Keratinocyte (primary cell): ENCODE data around the gene ARHGEF16. TPM values are rescaled to one million over a fixed set of nuclear protein-coding genes. Genes with fewer than 3 reads are reported as not detected.

Source experiments
- DNase-seq: peaks from one replicate; pipeline ENCODE4 v3.0.0-alpha.2; 2011; ENCODE audit warnings: low read depth, missing footprints, low spot score
- FAIRE-seq: peaks from 2 replicates; lab custom pipeline; 2011; peaks lifted over from hg19 to GRCh38; lab: Jason Lieb, UNC
- H2AFZ ChIP-seq: 2 replicates; pipeline ENCODE4 v1.6.0; 2012; ENCODE audit warnings: low read length, control low read depth, inconsistent platforms; ENCODE audit not compliant: control insufficient read depth
- H3K27ac ChIP-seq: 2 replicates; pipeline ENCODE4 v1.5.1; 2011; ENCODE audit warnings: low read length; ENCODE audit not compliant: control insufficient read depth, insufficient read depth
- H3K27me3 ChIP-seq: 3 replicates; pipeline ENCODE4 v1.6.0; 2011; ENCODE audit warnings: low read length; ENCODE audit not compliant: control insufficient read depth, insufficient read depth; ENCODE audit errors: extremely low read depth
- H3K36me3 ChIP-seq, 2 experiments: 2 replicates in 1 of 2; 3 replicates in 1 of 2; pipeline ENCODE4 v1.5.1; 2011; ENCODE audit warnings: low read length in 2 of 2, mild to moderate bottlenecking in 1 of 2; ENCODE audit not compliant: control insufficient read depth in 2 of 2, insufficient read depth in 2 of 2; ENCODE audit errors: extremely low read depth in 1 of 2
- H3K4me1 ChIP-seq: 3 replicates; pipeline ENCODE4 v1.5.1; 2011; ENCODE audit warnings: low read length; ENCODE audit not compliant: control insufficient read depth, insufficient read depth; ENCODE audit errors: extremely low read depth
- H3K4me2 ChIP-seq: 3 replicates; pipeline ENCODE4 v1.6.0; 2011; ENCODE audit warnings: low read depth, low read length; ENCODE audit not compliant: control insufficient read depth, insufficient read depth; ENCODE audit errors: extremely low read depth
- H3K4me3 ChIP-seq, 3 experiments: fragments of 200-600 bp in 1 of 3; sonication (generic) in 1 of 3; 2 replicates in 2 of 3; 3 replicates in 1 of 3; pipeline ENCODE4 v1.5.1; 2011 to 2016; ENCODE audit warnings: low read length in 3 of 3, mild to moderate bottlenecking in 3 of 3, control low read depth in 2 of 3, inconsistent platforms in 1 of 3, low read depth in 1 of 3, mixed read lengths in 1 of 3, mixed run types in 1 of 3, moderate library complexity in 1 of 3; ENCODE audit not compliant: control insufficient read depth in 2 of 3, insufficient read depth in 2 of 3; ENCODE audit errors: extremely low read depth in 1 of 3
- H3K79me2 ChIP-seq: 2 replicates; pipeline ENCODE4 v1.6.0; 2012; ENCODE audit warnings: low read length; ENCODE audit not compliant: control insufficient read depth, insufficient read depth
- H3K9ac ChIP-seq: 3 replicates; pipeline ENCODE4 v1.6.0; 2011; ENCODE audit warnings: low read length; ENCODE audit not compliant: control insufficient read depth, insufficient read depth; ENCODE audit errors: extremely low read depth
- H3K9me1 ChIP-seq: 3 replicates; pipeline ENCODE4 v1.6.0; 2011; ENCODE audit warnings: low read length; ENCODE audit not compliant: control insufficient read depth, insufficient read depth; ENCODE audit errors: extremely low read depth
- H3K9me3 ChIP-seq: 2 replicates; pipeline ENCODE4 v1.5.1; 2012; ENCODE audit warnings: low read depth, low read length; ENCODE audit not compliant: control insufficient read depth
- H4K20me1 ChIP-seq: 3 replicates; pipeline ENCODE4 v1.6.0; 2011; ENCODE audit warnings: low read length; ENCODE audit not compliant: control insufficient read depth, insufficient read depth; ENCODE audit errors: extremely low read depth
- CTCF ChIP-seq, 3 experiments: IDR thresholded peaks in 1 of 3; conservative IDR thresholded peaks in 1 of 3; optimal IDR thresholded peaks in 1 of 3; 2 replicates in 2 of 3; 3 replicates in 1 of 3; pipeline versions ENCODE3 to v1.5.1; 2011; ENCODE audit warnings: low read length in 3 of 3, mild to moderate bottlenecking in 3 of 3, moderate library complexity in 2 of 3, control low read depth in 1 of 3, inconsistent platforms in 1 of 3; ENCODE audit not compliant: insufficient read depth in 2 of 3; ENCODE audit errors: extremely low read depth in 1 of 3
- EZH2 ChIP-seq: IDR thresholded peaks from one replicate; pipeline ENCODE4 v1.6.1; 2012; ENCODE audit warnings: inconsistent platforms, mild to moderate bottlenecking, low read length, moderate library complexity
- dilution Hi-C: fragments of 300-500 bp; cut with MboI; formaldehyde crosslinking; loops from one replicate; pipeline ENCODE4 v1.7.0; 2020; ENCODE audit warnings: low sequenced_read_pairs; ENCODE audit not compliant: extremely low pct_ligation_motif_present
- polyA plus RNA-seq, 5 experiments: library from polyadenylated mRNA; depleted of rRNA in 3 of 5; stranded (reverse) in 3 of 5; stranded (forward) in 1 of 5; unstranded in 1 of 5; fragments of >200 nt; gene quantifications; 1 replicate in 1 of 5; 2 replicates in 3 of 5; 3 replicates in 1 of 5; pipeline versions ENCODE4 v1.2.1 to v1.2.3, GENCODE V29; 2011 to 2012; ENCODE audit warnings: missing spikeins in 2 of 5, low read depth in 1 of 5, low replicate concordance in 1 of 5

The ARHGEF16 gene
- polyA plus RNA-seq, 1 donor (not counting 4 experiments of a cell fraction or from before 2014, with no cell fraction given): 6.2 TPM

- Histone ChIP-seq H3K27me3 (no peaks in the 10 kb centered on the region), H3K4me1 (no peaks in the 10 kb centered on the region), H3K4me2 (no peak overlapping the region), H3K9me1 (no peaks in the 10 kb centered on the region), H3K9me3 (no peaks in the 10 kb centered on the region), H3K4me3 (no peak overlapping the region), H4K20me1 (no peaks in the 10 kb centered on the region), H3K27ac (no peak overlapping the region), H3K9ac (no peak overlapping the region), H2AFZ (no peak overlapping the region), H3K79me2 (no peaks in the 10 kb centered on the region), H3K36me3 (no peaks in the 10 kb centered on the region)
- TF ChIP-seq EZH2: no peak
- TF ChIP-seq CTCF (optimal IDR thresholded peaks at IDR 0.05 in 1 of 3, IDR thresholded peaks at IDR 0.05 in 1 of 3, conservative IDR thresholded peaks at IDR 0.05 in 1 of 3; ENCODE audit: extremely low read depth in 1 of 3, insufficient read depth in 2 of 3, low read length in 3 of 3): no peak
- FAIRE-seq (no peak), DNase-seq (no peak)
- dilution Hi-C loops: no loop called here
Measured at GRCh38 chr1:3432306-3432705, 22.2 kb upstream of the ARHGEF16 start.

- H3K27me3 ChIP-seq: no peaks in the 10 kb centered on the region
Measured at GRCh38 chr1:3433076-3433475, 21.4 kb upstream of the ARHGEF16 start.

More at GRCh38 chr1:3433076-3433475, 21.4 kb upstream of the ARHGEF16 start:
- Histone ChIP-seq H3K9ac (no peak overlapping the region), H3K36me3 (no peaks in the 10 kb centered on the region), H3K4me3 (no peak overlapping the region), H3K79me2 (no peaks in the 10 kb centered on the region), H3K4me1 (no peaks in the 10 kb centered on the region), H3K27ac (no peak overlapping the region), H3K4me2 (no peak overlapping the region), H4K20me1 (no peaks in the 10 kb centered on the region), H3K9me1 (no peaks in the 10 kb centered on the region), H2AFZ (no peak overlapping the region), H3K9me3 (no peaks in the 10 kb centered on the region)
- dilution Hi-C loops: no loop called here
- DNase-seq (no peak), FAIRE-seq (no peak)
- TF ChIP-seq EZH2: no peak
- no peak for TF ChIP-seq CTCF (optimal IDR thresholded peaks at IDR 0.05 in 1 of 3, IDR thresholded peaks at IDR 0.05 in 1 of 3, conservative IDR thresholded peaks at IDR 0.05 in 1 of 3; ENCODE audit: extremely low read depth in 1 of 3, insufficient read depth in 2 of 3, low read length in 3 of 3)
